Small intestine (tissue), 7 donors: ENCODE measurements around the gene C4orf51. TPM values are rescaled to one million over a fixed set of nuclear protein-coding genes. Genes with fewer than 3 reads are reported as not detected.
A peak's percentile ranks its signal among the peaks of the same experiment; 100 is the strongest.
"Not testable (repeated sequence)": the region's sequence is repeated elsewhere in the genome, so short reads cannot be mapped to it uniquely, and the experiment has no call there.

Experiments used
- DNase-seq, 2 donors: peaks; one replicate each; pipeline versions ENCODE4 v3.0.0 to v3.0.0-alpha.2; 2013
- FAIRE-seq: peaks from 2 replicates; lab custom pipeline; 2012; peaks lifted over from hg19 to GRCh38; lab: Jason Lieb, UNC
- H3K27ac ChIP-seq, 3 donors: one replicate each; pipeline ENCODE4 v1.5.1; 2013; ENCODE audit warnings: low read length in 2 of 3, mild to moderate bottlenecking in 2 of 3, control low read depth in 1 of 3, inconsistent platforms in 1 of 3, low read depth in 1 of 3, moderate library complexity in 1 of 3
- H3K27me3 ChIP-seq, 3 donors: one replicate each; pipeline ENCODE4 v1.6.1; 2013; ENCODE audit warnings: low read length in 3 of 3, inconsistent platforms in 1 of 3; ENCODE audit not compliant: control insufficient read depth in 3 of 3, insufficient read depth in 3 of 3
- H3K36me3 ChIP-seq, 3 donors: one replicate each; pipeline ENCODE4 v1.6.1; 2013; ENCODE audit warnings: low read length in 3 of 3, inconsistent platforms in 1 of 3, low read depth in 1 of 3, mild to moderate bottlenecking in 1 of 3, moderate library complexity in 1 of 3; ENCODE audit not compliant: control insufficient read depth in 3 of 3, insufficient read depth in 2 of 3
- H3K4me1 ChIP-seq, 3 donors: one replicate each; pipeline ENCODE4 v1.6.1; 2013; ENCODE audit warnings: low read length in 2 of 3, inconsistent platforms in 1 of 3, low read depth in 1 of 3, mild to moderate bottlenecking in 1 of 3, moderate library complexity in 1 of 3; ENCODE audit not compliant: control insufficient read depth in 3 of 3, insufficient read depth in 2 of 3
- H3K4me3 ChIP-seq, 3 donors: one replicate each; pipeline ENCODE4 v1.5.1; 2013; ENCODE audit warnings: low read length in 3 of 3, control low read depth in 1 of 3, inconsistent platforms in 1 of 3, low read depth in 1 of 3, mild to moderate bottlenecking in 1 of 3, moderate library complexity in 1 of 3
- H3K9me3 ChIP-seq, 2 donors: one replicate each; pipeline ENCODE4 v1.6.1; 2013; ENCODE audit warnings: low read depth in 1 of 2, low read length in 1 of 2; ENCODE audit not compliant: control insufficient read depth in 2 of 2, insufficient read depth in 1 of 2
- WGBS, 3 donors: extraction: QIAGEN DNeasy Blood & Tissue Kit; methylation state at CpG; one replicate each; pipeline ENCODE4 v1.1.7; 2013; 5-methylcytosine and 5-hydroxymethylcytosine counted together
- polyA plus RNA-seq, 4 donors: library from polyadenylated mRNA; stranded (reverse) in 3 of 4; unstranded in 1 of 4; fragments of 200-250 nt in 3 of 4; fragments of 120-200 nt in 1 of 4; gene quantifications; one replicate each; pipeline versions ENCODE4 v1.2.1 to v1.2.3, GENCODE V29; 2013
- donor health status: healthy with polysubstance abuse.
- donor health status: control.
- donor health status: control.
- donor health status: Bipolar disorder and iron deficiency.
- donor health status: healthy.

The C4orf51 gene
- polyA plus RNA-seq, 4 donors, result not detected

GRCh38 chr4:145690610-145691009 lies 10.7 kb downstream of the C4orf51 start:
- Histone ChIP-seq H3K27me3 (no peaks in the 10 kb centered on the region), H3K4me3 (no peak overlapping the region), H3K4me1 (no peaks in the 10 kb centered on the region), H3K27ac (no peak overlapping the region), H3K36me3 (no peaks in the 10 kb centered on the region), H3K9me3 (no peaks in the 10 kb centered on the region)
- 91 to 95% (median 95%) methylated on average over 3 of the region's 3 CpGs for WGBS, 3 donors
- no peak for DNase-seq
- no peak for FAIRE-seq

- WGBS, 3 donors, result 86 to 91% (median 89%) methylated on average over 2 of the region's 2 CpGs
- not testable (repeated sequence) for H3K27ac ChIP-seq, FAIRE-seq, DNase-seq, H3K36me3 ChIP-seq, H3K4me1 ChIP-seq, H3K4me3 ChIP-seq, H3K9me3 ChIP-seq, H3K27me3 ChIP-seq
Observed at GRCh38 chr4:145691416-145691815, 11.5 kb downstream of the C4orf51 start.

DNA sequence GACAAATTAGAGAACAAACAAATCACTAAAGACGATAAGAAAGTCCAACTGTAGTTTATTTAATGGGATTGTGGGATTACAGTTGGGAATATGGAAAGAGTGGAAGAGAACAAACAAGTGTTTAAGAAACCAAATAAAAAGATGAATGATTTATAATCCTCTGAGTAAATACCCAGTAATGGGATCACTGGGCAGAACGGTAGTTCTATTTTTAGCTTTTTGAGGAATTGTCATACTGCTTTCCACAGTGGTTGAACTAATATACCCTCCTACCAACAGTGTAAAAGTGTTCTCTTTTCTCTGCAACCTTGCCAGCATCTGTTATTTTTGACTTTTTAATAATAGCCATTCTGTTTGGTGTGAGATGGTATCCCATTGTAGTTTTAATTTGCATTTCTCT lies 15.0 kb downstream of the C4orf51 start:
- FAIRE-seq, result no peak
- no peak for DNase-seq

GRCh38 chr4:145697332-145697731 lies 17.4 kb downstream of the C4orf51 start:
- no peaks in the 10 kb centered on the region for H3K27me3 ChIP-seq
- no peak for FAIRE-seq

More for the DNA sequence above, 15.0 kb downstream of the C4orf51 start:
- Histone ChIP-seq H3K27me3 (no peaks in the 10 kb centered on the region), H3K27ac (no peak overlapping the region), H3K4me1 (no peaks in the 10 kb centered on the region), H3K36me3 (no peaks in the 10 kb centered on the region), H3K4me3 (no peak overlapping the region), H3K9me3 (peaks cover 0 to 2% of the 10 kb centered on the region in 2 donors)
- WGBS, 3 donors, result 31 to 57% (median 45%) methylated on average over 2 of the region's 2 CpGs

GRCh38 chr4:145698507-145698906 lies 18.6 kb downstream of the C4orf51 start:
- no peak for DNase-seq
- Histone ChIP-seq H3K27me3 (no peaks in the 10 kb centered on the region), H3K4me1 (no peaks in the 10 kb centered on the region), H3K9me3 (peaks cover 0 to 2% of the 10 kb centered on the region in 2 donors), H3K4me3 (no peak overlapping the region), H3K27ac (no peak overlapping the region), H3K36me3 (no peaks in the 10 kb centered on the region)
- no peak for FAIRE-seq
- 97 to 98% (median 98%) methylated on average over 2 of the region's 2 CpGs for WGBS, 3 donors

More at GRCh38 chr4:145697332-145697731, 17.4 kb downstream of the C4orf51 start:
- no peaks in the 10 kb centered on the region for H3K36me3 ChIP-seq
- no peak overlapping the region for H3K27ac ChIP-seq
- no peak for DNase-seq
- 97 to 100% (median 98%) methylated on average over 2 of the region's 2 CpGs for WGBS, 3 donors
- H3K4me3 ChIP-seq, result no peak overlapping the region
- peaks cover 0 to 2% of the 10 kb centered on the region in 2 donors for H3K9me3 ChIP-seq
- H3K4me1 ChIP-seq, result no peaks in the 10 kb centered on the region

DNA sequence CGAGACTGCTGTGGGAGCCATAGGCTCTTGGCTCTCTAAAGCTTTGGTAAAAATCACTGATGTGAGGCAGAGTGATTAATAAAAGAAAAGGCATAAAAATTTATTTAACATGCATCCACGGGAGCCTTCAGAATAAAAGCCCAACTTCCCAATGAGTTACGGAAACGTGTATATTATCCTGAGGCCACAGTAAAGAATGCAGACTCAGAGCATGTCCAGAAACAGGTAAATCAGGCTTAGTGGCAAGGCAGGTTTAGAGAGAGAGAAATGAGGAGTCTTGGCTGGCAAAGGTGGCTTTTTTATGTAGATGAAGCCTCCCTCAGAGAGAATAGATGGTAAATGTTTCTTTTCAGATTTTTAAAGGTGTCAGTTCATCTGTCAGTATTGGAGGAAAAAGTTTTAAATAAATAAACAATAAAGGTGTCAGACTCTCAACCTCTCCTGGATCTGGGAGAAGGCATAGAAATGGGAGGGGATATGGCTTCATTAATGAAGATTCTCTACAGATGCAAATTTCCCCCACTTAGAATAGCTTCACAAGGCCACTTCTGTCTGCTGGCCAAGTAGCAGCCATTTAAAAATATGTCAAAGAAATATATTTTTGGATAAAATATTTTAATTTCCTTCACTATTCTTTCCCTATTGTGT lies 24.0 kb downstream of the C4orf51 start:
- no peak for DNase-seq
- FAIRE-seq, result no peak
- H3K27ac ChIP-seq, result no peak overlapping the region
- WGBS, 3 donors, result 72 to 79% (median 73%) methylated on average over 4 of the region's 4 CpGs
- H3K9me3 ChIP-seq, result no peaks in the 10 kb centered on the region
- H3K4me3 ChIP-seq, result no peak overlapping the region
- no peaks in the 10 kb centered on the region for H3K36me3 ChIP-seq
- H3K27me3 ChIP-seq, result no peaks in the 10 kb centered on the region
- no peaks in the 10 kb centered on the region for H3K4me1 ChIP-seq

DNA sequence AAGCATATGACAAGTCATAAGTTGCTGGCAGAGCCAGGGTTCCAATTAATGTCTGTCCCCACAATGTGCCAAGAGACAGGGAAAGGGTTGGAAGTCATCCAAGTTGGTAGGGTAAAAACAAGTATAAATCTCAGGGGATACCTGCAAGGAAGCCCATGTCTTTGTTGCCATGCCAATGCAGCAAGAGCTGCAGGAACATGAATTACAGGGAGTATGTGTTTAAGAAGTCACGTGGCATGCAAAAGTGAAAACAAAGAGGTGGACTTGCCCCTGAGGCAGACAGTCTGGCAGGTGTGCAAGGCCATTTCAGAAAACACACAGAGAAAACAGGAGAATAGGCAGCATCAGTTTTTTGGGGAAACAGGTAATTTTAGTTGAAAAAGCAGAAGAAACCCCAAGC lies 29.4 kb downstream of the C4orf51 start:
- 13 to 50% (median 26%) methylated on average over 1 of the region's 1 CpG for WGBS, 3 donors
- no peak for FAIRE-seq

DNA sequence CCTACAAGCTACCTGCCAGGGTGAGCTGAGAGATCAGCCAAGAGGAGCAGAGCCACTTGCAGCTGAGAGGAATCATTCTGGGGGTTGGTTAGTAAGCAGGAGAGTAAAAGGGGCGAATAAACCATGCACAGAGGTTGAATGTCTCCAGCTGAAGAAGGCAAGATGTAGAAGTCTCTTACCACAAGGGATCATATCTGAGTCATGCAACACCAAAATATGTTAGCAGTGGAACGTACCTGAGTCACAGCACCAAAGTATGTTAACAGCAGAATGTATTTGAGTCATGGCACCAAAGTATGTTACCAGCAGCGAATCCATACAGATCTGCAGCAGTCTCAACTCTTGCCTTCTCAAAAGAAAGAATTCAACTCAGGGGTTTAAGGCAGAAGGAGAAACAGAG lies 29.9 kb downstream of the C4orf51 start:
- H3K27ac ChIP-seq, result no peak overlapping the region
- FAIRE-seq, result no peak

More for the DNA sequence above, 29.4 kb downstream of the C4orf51 start:
- Histone ChIP-seq H3K36me3 (no peaks in the 10 kb centered on the region), H3K27ac (no peak overlapping the region), H3K4me3 (no peak overlapping the region), H3K4me1 (no peaks in the 10 kb centered on the region), H3K9me3 (peaks cover 0 to 3% of the 10 kb centered on the region in 2 donors), H3K27me3 (no peaks in the 10 kb centered on the region)
- DNase-seq, result peak in 1 of 2 donors; percentile 31

More for the DNA sequence above, 29.9 kb downstream of the C4orf51 start:
- Histone ChIP-seq H3K27me3 (peaks cover 0 to 3% (median under 1%) of the 10 kb centered on the region in 3 donors), H3K4me1 (no peaks in the 10 kb centered on the region), H3K4me3 (no peak overlapping the region), H3K9me3 (peaks cover 0 to 3% of the 10 kb centered on the region in 2 donors), H3K36me3 (no peaks in the 10 kb centered on the region)
- 47 to 76% (median 54%) methylated on average over 3 of the region's 3 CpGs for WGBS, 3 donors
- no peak for DNase-seq
